Tongue (tissue), 2 donors: ENCODE results near the gene SLC50A1. TPM values are rescaled to one million over a fixed set of nuclear protein-coding genes. Genes with fewer than 3 reads are reported as not detected.

Experiments used
- DNase-seq: peaks from one replicate; pipeline ENCODE4 v3.0.0-alpha.2; 2015
- total RNA-seq: library from RNA; depleted of rRNA; stranded (reverse); fragments of >200 nt; gene quantifications from one replicate; pipeline ENCODE4 v1.2.3, GENCODE V29; 2014

Gene SLC50A1
- total RNA-seq, result 11.5 TPM

- peak; percentile 97 for DNase-seq
Measured at GRCh38 chr1:155135415-155136028, at the start of gene SLC50A1. Gene SLC50A1 (plus strand): TSS chr1:155135852. CDS start chr1:155135912, 60 bp downstream.

GRCh38 chr1:155086128-155086741, 49.4 kb upstream of the SLC50A1 start:
- peak; percentile 71 for DNase-seq

- DNase-seq, result no peak
Measured at GRCh38 chr1:155086856-155087535, 48.7 kb upstream of the SLC50A1 start.

- peak; percentile 88 for DNase-seq
Measured at GRCh38 chr1:155091071-155092051, 44.3 kb upstream of the SLC50A1 start.

- no peak for DNase-seq
Measured at GRCh38 chr1:155092131-155092530, 43.5 kb upstream of the SLC50A1 start.

GRCh38 chr1:155092641-155093040, 43.0 kb upstream of the SLC50A1 start:
- no peak for DNase-seq

- peak; percentile 84 for DNase-seq
Measured at GRCh38 chr1:155093911-155094621, 41.6 kb upstream of the SLC50A1 start.

- DNase-seq, result no peak
Measured at GRCh38 chr1:155094622-155094948, 41.1 kb upstream of the SLC50A1 start.

GRCh38 chr1:155099331-155099730, 36.3 kb upstream of the SLC50A1 start:
- no peak for DNase-seq

- DNase-seq, result no peak
Measured at GRCh38 chr1:155103325-155103724, 32.3 kb upstream of the SLC50A1 start.

- DNase-seq, result no peak
Measured at GRCh38 chr1:155104605-155105534, 30.8 kb upstream of the SLC50A1 start.

- peak; percentile 40 for DNase-seq
Measured at GRCh38 chr1:155105604-155106011, 30.0 kb upstream of the SLC50A1 start.

GRCh38 chr1:155106862-155107261, 28.8 kb upstream of the SLC50A1 start:
- DNase-seq, result no peak

GRCh38 chr1:155107309-155108264, 28.1 kb upstream of the SLC50A1 start:
- DNase-seq, result no peak

- no peak for DNase-seq
Measured at GRCh38 chr1:155108296-155108695, 27.4 kb upstream of the SLC50A1 start.

- no peak for DNase-seq
Measured at GRCh38 chr1:155110381-155110780, 25.3 kb upstream of the SLC50A1 start.

- no peak for DNase-seq
Measured at GRCh38 chr1:155110826-155111225, 24.8 kb upstream of the SLC50A1 start.

- DNase-seq, result peak; percentile 62
Measured at GRCh38 chr1:155113450-155113980, 22.1 kb upstream of the SLC50A1 start.

GRCh38 chr1:155116113-155116764, 19.4 kb upstream of the SLC50A1 start:
- no peak for DNase-seq
